Loucy (cell line): Measurements from ENCODE around the gene MAFB.

Experiments used
- EZH2phosphoT487 ChIP-seq: fragments of 200-600 bp; IDR thresholded peaks from 2 replicates; pipeline ENCODE4 v1.6.1; 2018; ENCODE audit warnings: antibody characterized with exemption, mild to moderate bottlenecking, moderate library complexity, borderline replicate concordance
- TF ChIP-seq, protein P1 (sequence below): fragments of 200-600 bp; sonication (generic); conservative IDR thresholded peaks from 2 replicates; pipeline ENCODE4 v1.5.1; 2014; ENCODE audit warnings: mild to moderate bottlenecking, antibody characterized with exemption, low read length

GRCh38 chr20:40657526-40657925 is 31.5 kb downstream of the MAFB start:
- TF ChIP-seq, protein P1, sequence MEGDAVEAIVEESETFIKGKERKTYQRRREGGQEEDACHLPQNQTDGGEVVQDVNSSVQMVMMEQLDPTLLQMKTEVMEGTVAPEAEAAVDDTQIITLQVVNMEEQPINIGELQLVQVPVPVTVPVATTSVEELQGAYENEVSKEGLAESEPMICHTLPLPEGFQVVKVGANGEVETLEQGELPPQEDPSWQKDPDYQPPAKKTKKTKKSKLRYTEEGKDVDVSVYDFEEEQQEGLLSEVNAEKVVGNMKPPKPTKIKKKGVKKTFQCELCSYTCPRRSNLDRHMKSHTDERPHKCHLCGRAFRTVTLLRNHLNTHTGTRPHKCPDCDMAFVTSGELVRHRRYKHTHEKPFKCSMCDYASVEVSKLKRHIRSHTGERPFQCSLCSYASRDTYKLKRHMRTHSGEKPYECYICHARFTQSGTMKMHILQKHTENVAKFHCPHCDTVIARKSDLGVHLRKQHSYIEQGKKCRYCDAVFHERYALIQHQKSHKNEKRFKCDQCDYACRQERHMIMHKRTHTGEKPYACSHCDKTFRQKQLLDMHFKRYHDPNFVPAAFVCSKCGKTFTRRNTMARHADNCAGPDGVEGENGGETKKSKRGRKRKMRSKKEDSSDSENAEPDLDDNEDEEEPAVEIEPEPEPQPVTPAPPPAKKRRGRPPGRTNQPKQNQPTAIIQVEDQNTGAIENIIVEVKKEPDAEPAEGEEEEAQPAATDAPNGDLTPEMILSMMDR = no peak
- no peak for TF ChIP-seq EZH2phosphoT487
